ENCODE results near the gene RECK.
A peak's percentile ranks its signal among the peaks of the same experiment; 100 is the strongest.

The RECK gene

GRCh38 chr9:36134761-36135505 is 98.2 kb downstream of the RECK start:
- no peak for DNase-seq
- H3K4me1 ChIP-seq (ENCODE audit: control extremely low read depth in 1 of 4, control insufficient read depth in 4 of 4, insufficient read depth in 4 of 4, low read length in 3 of 4): peaks cover 0 to 37% (median 31%) of the 10 kb centered on the region in 4 experiments
- WGBS (ENCODE audit: insufficient coverage): 95% methylated on average over 5 of the region's 9 CpGs
- no peaks in the 10 kb centered on the region for H3K9me3 ChIP-seq (ENCODE audit: control extremely low read depth in 1 of 5, control insufficient read depth in 4 of 5, insufficient read depth in 2 of 5, low read depth in 1 of 5, low read length in 4 of 5)
- no peak overlapping the region for H3K4me3 ChIP-seq (ENCODE audit: control insufficient read depth in 1 of 7, extremely low read depth in 1 of 7, insufficient read depth in 4 of 7, low read depth in 2 of 7, low read length in 6 of 7)
- no peak overlapping the region for H3K27ac ChIP-seq (ENCODE audit: insufficient read depth in 1 of 2, low read depth in 1 of 2, low read length in 2 of 2, poor library complexity in 1 of 2, severe bottlenecking in 2 of 2)
- peaks cover 0 to 17% (median 2%) of the 10 kb centered on the region in 5 experiments for H3K27me3 ChIP-seq (replicated peaks in 2 of 5; ENCODE audit: control insufficient read depth in 4 of 5, insufficient read depth in 5 of 5, low read length in 4 of 5)
- CTCF ChIA-PET: interaction anchor here (1.9 kb wide), 1 partner anchor 30 kb away, joined by 5 read pairs; no protein-coding TSS in a partner anchor
- H3K36me3 ChIP-seq (ENCODE audit: control insufficient read depth in 4 of 4, insufficient read depth in 4 of 4, low read length in 3 of 4): no peaks in the 10 kb centered on the region
- POLR2A ChIA-PET: no interaction called here

GRCh38 chr9:36135741-36136271 is 99.1 kb downstream of the RECK start:
- Histone ChIP-seq H3K36me3 (ENCODE audit: control insufficient read depth in 4 of 4, insufficient read depth in 4 of 4, low read length in 3 of 4) (no peaks in the 10 kb centered on the region), H3K9me3 (ENCODE audit: control extremely low read depth in 1 of 5, control insufficient read depth in 4 of 5, insufficient read depth in 2 of 5, low read depth in 1 of 5, low read length in 4 of 5) (no peaks in the 10 kb centered on the region), H3K27ac (ENCODE audit: insufficient read depth in 1 of 2, low read depth in 1 of 2, low read length in 2 of 2, poor library complexity in 1 of 2, severe bottlenecking in 2 of 2) (no peak overlapping the region), H3K4me3 (ENCODE audit: control insufficient read depth in 1 of 7, extremely low read depth in 1 of 7, insufficient read depth in 4 of 7, low read depth in 2 of 7, low read length in 6 of 7) (peak overlapping the region in 6 of 7 experiments; percentile 67 to 85 (median 75)), H3K4me1 (ENCODE audit: control extremely low read depth in 1 of 4, control insufficient read depth in 4 of 4, insufficient read depth in 4 of 4, low read length in 3 of 4) (peaks cover 0 to 46% (median 40%) of the 10 kb centered on the region in 4 experiments), H3K27me3 (replicated peaks in 2 of 5; ENCODE audit: control insufficient read depth in 4 of 5, insufficient read depth in 5 of 5, low read length in 4 of 5) (peaks cover 0 to 17% (median 2%) of the 10 kb centered on the region in 5 experiments)
- 14% methylated on average over 18 of the region's 18 CpGs for WGBS (ENCODE audit: insufficient coverage)
- CTCF ChIA-PET: interaction anchor here (1.0 to 9.8 kb wide), 7 partner anchors 20 to 209 kb away, joined by 3 to 106 read pairs (median 7); no protein-coding TSS in a partner anchor
- no peak for DNase-seq
- POLR2A ChIA-PET: interaction anchor here (0.8 to 1.4 kb wide), 2 partner anchors 12 to 28 kb away, joined by 3 to 5 read pairs; no protein-coding TSS in a partner anchor

- ChIA-PET CTCF (interaction anchor here (1.0 to 9.8 kb wide), 8 partner anchors 12 to 208 kb away, joined by 3 to 106 read pairs (median 6); no protein-coding TSS in a partner anchor), POLR2A (interaction anchor here (0.8 to 1.4 kb wide), 2 partner anchors 12 to 27 kb away, joined by 3 to 5 read pairs; no protein-coding TSS in a partner anchor)
- H3K36me3 ChIP-seq (ENCODE audit: control insufficient read depth in 4 of 4, insufficient read depth in 4 of 4, low read length in 3 of 4): no peaks in the 10 kb centered on the region
- peak within 1 kb of the TSS; percentile 67 to 85 (median 75) for H3K4me3 ChIP-seq (ENCODE audit: control insufficient read depth in 1 of 7, extremely low read depth in 1 of 7, insufficient read depth in 4 of 7, low read depth in 2 of 7, low read length in 6 of 7)
- H3K27ac ChIP-seq (ENCODE audit: insufficient read depth in 1 of 2, low read depth in 1 of 2, low read length in 2 of 2, poor library complexity in 1 of 2, severe bottlenecking in 2 of 2): no peak within 1 kb of the TSS
- peaks cover 0 to 17% (median 2%) of the 10 kb centered on the region in 5 experiments for H3K27me3 ChIP-seq (replicated peaks in 2 of 5; ENCODE audit: control insufficient read depth in 4 of 5, insufficient read depth in 5 of 5, low read length in 4 of 5)
- peak in 2 of 3 donors; percentile 64 to 78 for DNase-seq
- peaks cover 0 to 51% (median 45%) of the 10 kb centered on the region in 4 experiments for H3K4me1 ChIP-seq (ENCODE audit: control extremely low read depth in 1 of 4, control insufficient read depth in 4 of 4, insufficient read depth in 4 of 4, low read length in 3 of 4)
- under 1% methylated on average over 60 of the region's 83 CpGs for WGBS (ENCODE audit: insufficient coverage)
- no peaks in the 10 kb centered on the region for H3K9me3 ChIP-seq (ENCODE audit: control extremely low read depth in 1 of 5, control insufficient read depth in 4 of 5, insufficient read depth in 2 of 5, low read depth in 1 of 5, low read length in 4 of 5)
These were observed 99.7 kb downstream of the RECK start, which contains the start of gene GLIPR2 for GRCh38 chr9:36136272-36136893. TSS of gene GLIPR2 (plus strand) at chr9:36136733. CDS start at chr9:36136779, 46 bp downstream.

- Histone ChIP-seq H3K4me3 (ENCODE audit: control insufficient read depth in 1 of 7, extremely low read depth in 1 of 7, insufficient read depth in 4 of 7, low read depth in 2 of 7, low read length in 6 of 7) (peak overlapping the region; percentile 67 to 85 (median 75)), H3K4me1 (ENCODE audit: control extremely low read depth in 1 of 4, control insufficient read depth in 4 of 4, insufficient read depth in 4 of 4, low read length in 3 of 4) (peaks cover under 1 to 57% (median 50%) of the 10 kb centered on the region in 4 experiments), H3K9me3 (ENCODE audit: control extremely low read depth in 1 of 5, control insufficient read depth in 4 of 5, insufficient read depth in 2 of 5, low read depth in 1 of 5, low read length in 4 of 5) (no peaks in the 10 kb centered on the region), H3K27ac (ENCODE audit: insufficient read depth in 1 of 2, low read depth in 1 of 2, low read length in 2 of 2, poor library complexity in 1 of 2, severe bottlenecking in 2 of 2) (no peak overlapping the region), H3K36me3 (ENCODE audit: control insufficient read depth in 4 of 4, insufficient read depth in 4 of 4, low read length in 3 of 4) (no peaks in the 10 kb centered on the region), H3K27me3 (replicated peaks in 2 of 5; ENCODE audit: control insufficient read depth in 4 of 5, insufficient read depth in 5 of 5, low read length in 4 of 5) (peaks cover 0 to 17% (median 2%) of the 10 kb centered on the region in 5 experiments)
- CTCF ChIA-PET: interaction anchor here (0.9 to 9.8 kb wide), 10 partner anchors 12 to 207 kb away, joined by 3 to 106 read pairs (median 4); partner anchors contain the start of gene CCIN
- WGBS (ENCODE audit: insufficient coverage): under 1% methylated on average over 40 of the region's 40 CpGs
- DNase-seq: peak in 2 of 3 donors; percentile 27 to 30
- POLR2A ChIA-PET: interaction anchor here (1.4 kb wide), 1 partner anchor 13 kb away, joined by 5 read pairs; no protein-coding TSS in a partner anchor
These were observed 100.2 kb downstream of the RECK start for GRCh38 chr9:36136894-36137391.

- no peak for DNase-seq
- peaks cover 4 to 63% (median 56%) of the 10 kb centered on the region in 4 experiments for H3K4me1 ChIP-seq (ENCODE audit: control extremely low read depth in 1 of 4, control insufficient read depth in 4 of 4, insufficient read depth in 4 of 4, low read length in 3 of 4)
- no peaks in the 10 kb centered on the region for H3K9me3 ChIP-seq (ENCODE audit: control extremely low read depth in 1 of 5, control insufficient read depth in 4 of 5, insufficient read depth in 2 of 5, low read depth in 1 of 5, low read length in 4 of 5)
- ChIA-PET CTCF (interaction anchor here (0.9 to 9.8 kb wide), 8 partner anchors 11 to 207 kb away, joined by 3 to 106 read pairs (median 5); partner anchors contain the start of gene CCIN), POLR2A (interaction anchor here (1.4 kb wide), 1 partner anchor 13 kb away, joined by 5 read pairs; no protein-coding TSS in a partner anchor)
- peaks cover 0 to 17% (median 2%) of the 10 kb centered on the region in 5 experiments for H3K27me3 ChIP-seq (replicated peaks in 2 of 5; ENCODE audit: control insufficient read depth in 4 of 5, insufficient read depth in 5 of 5, low read length in 4 of 5)
- no peaks in the 10 kb centered on the region for H3K36me3 ChIP-seq (ENCODE audit: control insufficient read depth in 4 of 4, insufficient read depth in 4 of 4, low read length in 3 of 4)
- WGBS (ENCODE audit: insufficient coverage): 54% methylated on average over 10 of the region's 12 CpGs
- peak overlapping the region; percentile 67 to 85 (median 75) for H3K4me3 ChIP-seq (ENCODE audit: control insufficient read depth in 1 of 7, extremely low read depth in 1 of 7, insufficient read depth in 4 of 7, low read depth in 2 of 7, low read length in 6 of 7)
- H3K27ac ChIP-seq (ENCODE audit: insufficient read depth in 1 of 2, low read depth in 1 of 2, low read length in 2 of 2, poor library complexity in 1 of 2, severe bottlenecking in 2 of 2): no peak overlapping the region
These were observed 100.8 kb downstream of the RECK start for GRCh38 chr9:36137392-36138004.

- no peak for DNase-seq
- ChIA-PET POLR2A (interaction anchor here (0.6 to 1.9 kb wide), 2 partner anchors 13 to 69 kb away, joined by 3 to 6 read pairs; no protein-coding TSS in a partner anchor), CTCF (interaction anchor here (0.9 to 9.8 kb wide), 5 partner anchors 17 to 37 kb away, joined by 3 to 106 read pairs (median 8); partner anchors contain the start of gene CCIN)
- Histone ChIP-seq H3K9me3 (ENCODE audit: control extremely low read depth in 1 of 5, control insufficient read depth in 4 of 5, insufficient read depth in 2 of 5, low read depth in 1 of 5, low read length in 4 of 5) (no peaks in the 10 kb centered on the region), H3K4me3 (ENCODE audit: control insufficient read depth in 1 of 7, extremely low read depth in 1 of 7, insufficient read depth in 4 of 7, low read depth in 2 of 7, low read length in 6 of 7) (no peak overlapping the region), H3K27ac (ENCODE audit: insufficient read depth in 1 of 2, low read depth in 1 of 2, low read length in 2 of 2, poor library complexity in 1 of 2, severe bottlenecking in 2 of 2) (no peak overlapping the region), H3K36me3 (ENCODE audit: control insufficient read depth in 4 of 4, insufficient read depth in 4 of 4, low read length in 3 of 4) (no peaks in the 10 kb centered on the region), H3K27me3 (replicated peaks in 2 of 5; ENCODE audit: control insufficient read depth in 4 of 5, insufficient read depth in 5 of 5, low read length in 4 of 5) (peaks cover 0 to 17% (median 2%) of the 10 kb centered on the region in 5 experiments), H3K4me1 (ENCODE audit: control extremely low read depth in 1 of 4, control insufficient read depth in 4 of 4, insufficient read depth in 4 of 4, low read length in 3 of 4) (peaks cover 5 to 73% (median 66%) of the 10 kb centered on the region in 4 experiments)
- WGBS (ENCODE audit: insufficient coverage): 97% methylated on average over 8 of the region's 10 CpGs
These were observed 101.8 kb downstream of the RECK start for GRCh38 chr9:36138496-36138895.
